ENCODE data around the gene NCBP3. TPM values are rescaled to one million over a fixed set of nuclear protein-coding genes. Genes with fewer than 3 reads are reported as not detected.

Gene NCBP3
- total and polyA plus RNA-seq, 2 donors from 2014 or later: 14.5 to 41.5 TPM

GRCh38 chr17:3768769-3769168 is 77.3 kb downstream of the NCBP3 start:
- no peaks in the 10 kb centered on the region for H3K9me3 ChIP-seq (ENCODE audit: control insufficient read depth in 2 of 3, insufficient read depth in 1 of 3, low read length in 3 of 3)
- intact Hi-C loops (cut with DNase I): no loop called here
- H3K4me3 ChIP-seq (ENCODE audit: low read length in 3 of 3): no peak overlapping the region
- H3K27me3 ChIP-seq (ENCODE audit: control insufficient read depth, insufficient read depth, low read length): no peaks in the 10 kb centered on the region
- no peaks in the 10 kb centered on the region for H3K4me1 ChIP-seq (ENCODE audit: control insufficient read depth in 2 of 3, insufficient read depth in 2 of 3, low read depth in 1 of 3, low read length in 3 of 3)
- no peak for TF ChIP-seq CTCF (IDR thresholded peaks at IDR 0.05; ENCODE audit: borderline replicate concordance, extremely low read depth, insufficient read depth)
- H3K27ac ChIP-seq (ENCODE audit: low read depth in 2 of 2, low read length in 2 of 2): no peak overlapping the region
- H3K9ac ChIP-seq (ENCODE audit: low read length in 3 of 3): no peak overlapping the region
- DNase-seq: peak in 1 of 5 donors; percentile 49
- no peak for FAIRE-seq
- H3K36me3 ChIP-seq (ENCODE audit: control insufficient read depth in 2 of 3, insufficient read depth in 3 of 3, low read length in 3 of 3): no peaks in the 10 kb centered on the region

DNA sequence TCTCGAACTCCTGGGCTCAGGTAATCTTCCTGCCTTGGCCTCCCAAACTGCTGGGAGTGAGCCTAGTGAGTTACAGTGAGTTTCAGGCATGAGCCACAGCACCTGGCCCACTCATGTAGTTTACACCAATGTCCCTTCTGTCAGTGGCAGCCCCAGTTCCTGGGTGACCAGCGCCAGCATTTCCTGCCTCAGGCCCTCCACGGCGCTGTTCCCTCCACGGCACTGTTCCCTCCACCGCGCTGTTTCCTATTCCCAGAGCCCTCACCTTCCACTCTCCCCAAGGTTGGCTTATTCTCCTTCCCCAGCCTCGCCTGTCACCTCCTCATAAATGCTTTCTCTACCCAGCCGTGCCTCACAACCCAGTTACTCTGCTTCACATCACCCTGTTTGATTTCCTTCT is 77.7 kb downstream of the NCBP3 start:
- DNase-seq: peak in 1 of 5 donors; percentile 31
- Histone ChIP-seq H3K27me3 (ENCODE audit: control insufficient read depth, insufficient read depth, low read length) (no peaks in the 10 kb centered on the region), H3K4me3 (ENCODE audit: low read length in 3 of 3) (no peak overlapping the region), H3K9ac (ENCODE audit: low read length in 3 of 3) (no peak overlapping the region), H3K36me3 (ENCODE audit: control insufficient read depth in 2 of 3, insufficient read depth in 3 of 3, low read length in 3 of 3) (no peaks in the 10 kb centered on the region), H3K9me3 (ENCODE audit: control insufficient read depth in 2 of 3, insufficient read depth in 1 of 3, low read length in 3 of 3) (no peaks in the 10 kb centered on the region), H3K4me1 (ENCODE audit: control insufficient read depth in 2 of 3, insufficient read depth in 2 of 3, low read depth in 1 of 3, low read length in 3 of 3) (no peaks in the 10 kb centered on the region), H3K27ac (ENCODE audit: low read depth in 2 of 2, low read length in 2 of 2) (no peak overlapping the region)
- FAIRE-seq: no peak
- intact Hi-C loops (cut with DNase I): no loop called here
- no peak for TF ChIP-seq CTCF (IDR thresholded peaks at IDR 0.05; ENCODE audit: borderline replicate concordance, extremely low read depth, insufficient read depth)

DNA sequence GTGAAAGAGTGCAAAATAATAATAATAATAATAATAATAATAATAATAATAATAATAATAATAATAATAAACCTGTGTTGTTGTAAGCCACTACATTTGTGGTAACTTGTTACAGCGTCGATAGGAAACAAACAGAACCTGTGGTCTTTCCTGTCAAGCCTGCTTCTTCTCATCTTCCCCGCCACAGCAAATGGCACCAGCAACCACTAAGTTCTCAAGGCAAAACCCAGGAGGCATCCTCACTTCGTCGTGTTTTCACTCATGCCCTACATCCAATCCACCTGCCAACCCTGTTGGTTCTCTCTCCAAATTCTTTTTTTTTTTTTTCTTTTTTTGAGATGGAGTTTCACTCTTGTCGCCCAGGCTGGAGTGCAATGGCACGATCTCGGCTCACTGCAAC is 79.3 kb downstream of the NCBP3 start:
- intact Hi-C loops (cut with DNase I): no loop called here
- TF ChIP-seq CTCF (IDR thresholded peaks at IDR 0.05; ENCODE audit: borderline replicate concordance, extremely low read depth, insufficient read depth): no peak
- Histone ChIP-seq H3K4me1 (ENCODE audit: control insufficient read depth in 2 of 3, insufficient read depth in 2 of 3, low read depth in 1 of 3, low read length in 3 of 3) (no peaks in the 10 kb centered on the region), H3K9ac (ENCODE audit: low read length in 3 of 3) (no peak overlapping the region), H3K27ac (ENCODE audit: low read depth in 2 of 2, low read length in 2 of 2) (no peak overlapping the region), H3K27me3 (ENCODE audit: control insufficient read depth, insufficient read depth, low read length) (no peaks in the 10 kb centered on the region), H3K36me3 (ENCODE audit: control insufficient read depth in 2 of 3, insufficient read depth in 3 of 3, low read length in 3 of 3) (no peaks in the 10 kb centered on the region), H3K9me3 (ENCODE audit: control insufficient read depth in 2 of 3, insufficient read depth in 1 of 3, low read length in 3 of 3) (no peaks in the 10 kb centered on the region), H3K4me3 (ENCODE audit: low read length in 3 of 3) (no peak overlapping the region)
- no peak for FAIRE-seq
- DNase-seq: peak in 1 of 5 donors; percentile 18

- Histone ChIP-seq H3K9me3 (ENCODE audit: control insufficient read depth in 2 of 3, insufficient read depth in 1 of 3, low read length in 3 of 3) (no peaks in the 10 kb centered on the region), H3K4me1 (ENCODE audit: control insufficient read depth in 2 of 3, insufficient read depth in 2 of 3, low read depth in 1 of 3, low read length in 3 of 3) (no peaks in the 10 kb centered on the region), H3K27ac (ENCODE audit: low read depth in 2 of 2, low read length in 2 of 2) (no peak overlapping the region), H3K4me3 (ENCODE audit: low read length in 3 of 3) (no peak overlapping the region), H3K9ac (ENCODE audit: low read length in 3 of 3) (no peak overlapping the region), H3K27me3 (ENCODE audit: control insufficient read depth, insufficient read depth, low read length) (no peaks in the 10 kb centered on the region), H3K36me3 (ENCODE audit: control insufficient read depth in 2 of 3, insufficient read depth in 3 of 3, low read length in 3 of 3) (no peaks in the 10 kb centered on the region)
- no peak for TF ChIP-seq CTCF (IDR thresholded peaks at IDR 0.05; ENCODE audit: borderline replicate concordance, extremely low read depth, insufficient read depth)
- FAIRE-seq (no peak), DNase-seq (peak in 1 of 5 donors; percentile 43)
- intact Hi-C loops (cut with DNase I): no loop called here
Observed at GRCh38 chr17:3765981-3766380, 80.1 kb downstream of the NCBP3 start.
